GM19438 (cell line): ENCODE data around the gene TBL1XR1.
"Not testable (repeated sequence)": the region's sequence is repeated elsewhere in the genome, so short reads cannot be mapped to it uniquely, and the experiment has no call there.

Experiments used
- ATAC-seq: cut with Tn5 transposase; IDR thresholded peaks from one replicate; pipeline ENCODE4 v1.9.1; 2021; ENCODE audit warnings: low read depth; ENCODE audit not compliant: unreplicated experiment

The TBL1XR1 gene

GRCh38 chr3:177041021-177041729, 156.1 kb downstream of the TBL1XR1 start:
- no peak for ATAC-seq

GRCh38 chr3:177039490-177040274, 157.6 kb downstream of the TBL1XR1 start:
- ATAC-seq: no peak

- no peak for ATAC-seq
Measured at GRCh38 chr3:177037241-177037640, 160.0 kb downstream of the TBL1XR1 start.

- no peak for ATAC-seq
Measured at GRCh38 chr3:177035676-177036075, 161.6 kb downstream of the TBL1XR1 start.

- ATAC-seq: no peak
Measured at GRCh38 chr3:177034832-177035475, 162.3 kb downstream of the TBL1XR1 start.

GRCh38 chr3:177026505-177027277, 170.6 kb downstream of the TBL1XR1 start:
- ATAC-seq: no peak

GRCh38 chr3:177015881-177016280, 181.4 kb downstream of the TBL1XR1 start:
- no peak for ATAC-seq

- ATAC-seq: no peak
Measured at GRCh38 chr3:177013681-177014280, 183.5 kb downstream of the TBL1XR1 start.

GRCh38 chr3:177005718-177006405, 191.4 kb downstream of the TBL1XR1 start:
- no peak for ATAC-seq

- ATAC-seq: not testable (repeated sequence)
Measured at GRCh38 chr3:177000159-177000558, 197.1 kb downstream of the TBL1XR1 start.

GRCh38 chr3:176995946-176996345, 201.3 kb downstream of the TBL1XR1 start:
- ATAC-seq: no peak

- ATAC-seq: no peak
Measured at GRCh38 chr3:176994891-176995781, 202.1 kb downstream of the TBL1XR1 start.

GRCh38 chr3:176994393-176994792, 202.9 kb downstream of the TBL1XR1 start:
- ATAC-seq: no peak

GRCh38 chr3:176992978-176993377, 204.3 kb downstream of the TBL1XR1 start:
- ATAC-seq: no peak

GRCh38 chr3:176992565-176992964, 204.7 kb downstream of the TBL1XR1 start:
- no peak for ATAC-seq

- no peak for ATAC-seq
Measured at GRCh38 chr3:176988795-176989194, 208.5 kb downstream of the TBL1XR1 start.

- ATAC-seq: no peak
Measured at GRCh38 chr3:176987901-176988650, 209.2 kb downstream of the TBL1XR1 start.

- no peak for ATAC-seq
Measured at GRCh38 chr3:176978441-176978840, 218.8 kb downstream of the TBL1XR1 start.
